ENCODE measurements around the gene UBL4B.

DNA sequence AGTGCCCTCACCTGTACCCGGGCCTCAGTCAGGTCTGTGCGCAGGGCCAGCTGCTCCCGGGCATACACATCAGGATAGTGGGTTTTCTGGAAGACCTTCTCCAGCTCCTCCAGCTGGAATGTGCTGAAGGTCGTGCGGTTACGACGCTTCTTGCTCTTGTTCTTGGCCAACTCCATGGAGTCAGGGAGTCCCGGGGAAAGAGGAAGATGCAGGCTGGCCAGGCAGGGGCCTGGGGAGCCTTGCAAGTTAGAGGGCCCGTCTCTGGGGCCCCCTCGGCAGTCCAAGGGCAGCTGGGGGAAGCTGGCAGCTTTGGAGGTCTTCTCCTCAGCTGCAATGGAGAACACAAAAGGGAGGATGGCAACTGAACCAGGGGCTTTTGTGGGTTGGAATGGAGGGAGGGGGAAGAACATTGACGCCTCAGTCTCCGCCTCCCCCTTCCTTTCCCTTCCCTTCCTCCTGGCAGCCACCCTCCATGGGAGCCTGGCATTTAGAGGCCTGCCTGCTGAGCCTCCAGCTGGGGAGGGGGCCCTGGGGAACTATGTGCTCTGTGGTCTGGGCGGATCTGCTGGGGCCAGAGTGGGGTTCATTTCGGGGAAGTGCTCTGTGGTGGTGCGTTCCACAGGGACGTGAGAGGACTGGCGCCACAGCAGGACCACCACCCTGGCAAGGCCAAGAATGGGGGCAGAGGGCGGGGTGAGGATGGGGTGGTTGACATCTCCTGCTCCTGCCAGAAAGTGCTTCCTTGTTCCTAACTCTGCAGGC, 47.5 kb upstream of the UBL4B start:
- TF ChIP-seq CTCF (IDR thresholded peaks at IDR 0.05; ENCODE audit: low read depth, low read length): no peak
- TF ChIP-seq EZH2phosphoT487 (IDR thresholded peaks at IDR 0.05; ENCODE audit: low read depth): no peak
